HG02885 (cell line): ENCODE data around the gene PARP1.
"Not testable (repeated sequence)": the region's sequence is repeated elsewhere in the genome, so short reads cannot be mapped to it uniquely, and the experiment has no call there.

ENCODE experiments used
- ATAC-seq: cut with Tn5 transposase; IDR thresholded peaks from one replicate; pipeline ENCODE4 v1.9.1; 2021; ENCODE audit warnings: mild to moderate bottlenecking; ENCODE audit not compliant: unreplicated experiment, poor library complexity

Gene PARP1

DNA sequence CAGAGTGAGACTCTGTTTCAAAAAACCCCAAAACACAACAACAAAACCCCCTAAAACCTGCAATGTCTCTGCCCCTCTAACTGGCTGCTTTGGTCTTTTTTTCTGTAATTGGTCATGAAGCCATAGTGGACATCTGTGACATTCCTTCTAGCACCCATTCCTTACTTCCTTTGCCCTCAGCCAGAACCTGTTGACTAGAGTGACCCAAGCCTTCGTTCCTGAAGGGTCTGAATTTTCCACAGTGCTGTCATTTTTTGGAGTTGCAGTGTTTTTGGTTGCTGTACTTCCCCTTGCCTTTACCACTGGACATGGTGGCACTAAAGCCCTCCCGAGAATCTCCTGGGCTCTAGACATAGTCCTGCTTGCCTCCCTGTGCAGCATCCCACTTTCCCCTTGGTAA lies 50.5 kb downstream of the PARP1 start:
- no peak for ATAC-seq

GRCh38 chr1:226355669-226356551 lies 52.0 kb downstream of the PARP1 start:
- ATAC-seq, result no peak

- ATAC-seq, result no peak
Observed at GRCh38 chr1:226355016-226355415, 52.9 kb downstream of the PARP1 start.

DNA sequence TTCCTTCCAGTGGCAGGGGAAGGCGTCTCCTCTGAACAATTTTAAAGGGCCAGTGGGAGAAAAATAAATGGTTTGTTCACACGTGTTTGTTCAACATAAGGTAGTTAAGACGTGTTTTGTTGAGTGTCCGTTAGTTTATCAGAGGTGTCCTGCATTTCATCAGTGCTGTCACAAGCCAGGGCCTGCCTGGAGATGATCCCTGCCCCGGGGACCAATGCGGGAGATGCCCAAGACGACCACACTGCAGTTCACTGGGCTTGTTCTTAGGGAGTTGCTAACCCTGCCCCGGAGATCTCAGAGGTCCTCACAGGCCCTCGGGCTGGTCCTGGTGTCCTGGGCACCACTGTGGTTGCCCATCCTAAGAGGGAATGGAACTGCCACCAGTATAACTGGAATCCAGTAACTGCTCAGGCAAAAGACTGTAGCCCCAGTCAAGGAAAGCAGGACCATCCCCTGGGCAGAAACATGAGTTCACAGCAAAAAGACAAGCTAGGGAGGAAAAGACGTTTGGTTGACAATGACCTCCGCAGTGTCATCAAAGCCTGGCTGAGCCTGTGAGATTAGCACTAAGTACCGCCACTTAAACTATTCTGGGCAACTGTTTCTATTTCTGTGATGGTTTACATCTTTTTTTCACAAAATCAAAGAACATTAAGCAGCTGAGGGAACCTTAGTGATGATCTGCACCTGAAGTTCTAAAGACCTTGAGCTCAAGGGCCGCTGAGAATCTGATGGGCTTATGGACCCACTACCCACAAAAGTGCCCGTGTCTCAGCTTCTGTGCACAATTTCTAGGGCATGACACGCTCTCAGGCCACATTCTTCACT lies 54.0 kb downstream of the PARP1 start:
- ATAC-seq, result no peak

GRCh38 chr1:226351709-226352108 lies 56.2 kb downstream of the PARP1 start:
- no peak for ATAC-seq

- peak; percentile 5 for ATAC-seq
Observed at GRCh38 chr1:226350519-226350865, 57.4 kb downstream of the PARP1 start.

DNA sequence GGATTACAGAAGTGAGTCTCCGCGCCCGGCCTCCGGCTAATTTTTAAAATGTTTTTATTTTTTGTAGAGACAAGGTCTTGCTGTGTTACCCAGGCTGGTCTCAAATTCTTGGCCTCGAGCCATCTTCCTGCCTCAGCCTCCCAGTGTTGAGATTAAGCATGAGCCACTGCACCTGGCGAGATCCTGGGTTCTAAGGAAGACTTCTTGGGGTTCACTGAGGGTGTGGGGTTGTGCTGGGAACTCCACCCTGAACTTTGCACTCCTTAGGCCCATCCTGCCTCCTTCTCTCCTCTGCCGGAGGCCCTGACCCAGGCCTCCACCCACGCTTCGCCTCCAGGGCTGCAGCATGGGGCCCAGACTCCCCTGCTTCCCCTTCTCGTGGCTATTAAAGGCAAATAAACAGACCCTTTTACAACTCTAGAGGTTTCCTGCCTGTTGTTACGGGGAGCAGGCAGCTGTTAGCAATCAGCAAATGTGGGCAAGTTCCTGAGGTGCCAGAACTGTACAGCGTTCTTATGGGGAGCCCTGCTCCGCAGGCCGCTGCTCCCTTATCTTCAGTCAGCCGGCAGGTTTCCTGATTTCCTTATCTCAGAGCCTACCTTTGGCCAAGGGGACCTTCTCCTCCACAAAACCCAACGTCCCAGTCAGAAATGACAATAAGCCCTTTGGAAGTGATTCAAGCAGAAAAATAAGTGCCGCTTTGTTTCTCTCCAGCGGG lies 57.9 kb downstream of the PARP1 start:
- peak; percentile 54 for ATAC-seq

GRCh38 chr1:226349081-226349480 lies 58.8 kb downstream of the PARP1 start:
- ATAC-seq, result no peak

DNA sequence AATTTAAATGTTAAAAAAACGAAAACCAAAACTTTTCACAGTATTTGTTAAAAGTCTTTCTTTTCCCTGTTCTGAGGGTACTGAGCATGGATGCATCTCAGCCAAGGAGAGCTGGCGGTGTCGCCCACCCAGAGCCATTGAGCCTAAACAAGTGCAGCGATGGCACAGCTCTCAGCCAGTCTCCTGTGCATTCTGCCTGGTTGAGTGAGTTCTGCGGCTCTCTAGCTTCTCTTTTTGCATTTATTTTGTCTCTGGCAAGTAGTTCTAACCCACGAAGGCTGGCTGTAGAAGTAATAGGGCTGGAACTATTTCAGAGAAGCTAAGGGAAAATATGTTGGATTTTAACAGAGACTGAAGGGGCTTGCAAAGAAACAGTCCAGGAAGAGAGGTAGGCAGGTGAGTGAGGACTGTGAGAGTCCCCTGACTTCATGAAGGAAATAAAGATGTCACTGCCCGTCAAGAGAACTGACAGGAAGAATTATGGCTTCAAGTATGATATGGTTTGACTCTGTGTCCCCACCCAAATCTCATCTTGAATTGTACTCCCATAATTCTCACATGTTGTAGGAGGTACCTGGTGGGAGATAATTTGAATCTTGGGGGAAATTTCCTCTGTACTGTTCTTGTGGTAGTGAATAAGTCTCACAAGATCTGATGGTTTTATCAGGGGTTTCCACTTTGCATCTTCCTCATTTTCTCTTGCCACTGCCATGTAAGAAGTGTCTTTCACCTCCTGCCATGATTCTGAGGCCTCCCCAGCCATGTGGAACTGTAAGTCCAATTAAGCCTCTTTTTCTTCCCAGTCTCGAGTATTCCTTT lies 63.2 kb downstream of the PARP1 start:
- ATAC-seq, result no peak

DNA sequence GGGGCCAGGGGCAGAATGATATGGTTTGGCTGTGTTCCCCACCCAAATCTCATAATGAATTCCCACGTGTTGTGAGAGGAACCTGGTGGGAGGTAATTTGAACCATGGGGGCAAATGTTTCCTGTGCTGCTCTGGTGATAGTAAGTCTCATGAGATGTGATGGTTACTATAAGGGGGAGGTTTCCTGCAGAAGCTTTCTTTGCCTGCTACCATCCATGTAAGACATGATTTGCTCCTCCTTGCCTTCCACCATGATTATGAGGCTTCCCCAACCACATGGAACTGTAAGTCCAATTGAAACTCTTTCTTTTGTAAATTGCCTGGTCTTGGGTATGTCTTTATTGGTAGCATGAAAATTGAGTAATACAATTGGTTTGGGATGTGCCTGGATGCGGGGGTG lies 65.2 kb downstream of the PARP1 start:
- ATAC-seq, result no peak

DNA sequence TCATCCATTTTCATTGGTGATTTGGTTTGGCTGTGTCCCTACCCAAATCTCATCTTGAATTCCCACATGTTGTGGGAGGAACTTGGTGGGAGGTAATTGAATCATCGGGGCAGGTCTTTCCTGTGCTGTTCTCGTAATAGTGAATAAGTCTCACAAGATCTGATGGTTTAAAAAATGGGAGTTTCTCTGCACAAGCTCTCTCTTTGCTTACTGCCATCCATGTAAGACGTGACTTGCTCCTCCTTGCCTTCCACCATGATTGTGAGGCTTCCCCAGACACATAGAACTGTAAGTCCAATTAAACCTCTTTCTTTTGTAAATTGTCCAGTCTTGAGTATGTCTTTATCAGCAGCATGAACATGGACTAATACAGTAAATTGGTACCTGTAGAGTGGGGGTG lies 67.8 kb downstream of the PARP1 start:
- ATAC-seq, result not testable (repeated sequence)

DNA sequence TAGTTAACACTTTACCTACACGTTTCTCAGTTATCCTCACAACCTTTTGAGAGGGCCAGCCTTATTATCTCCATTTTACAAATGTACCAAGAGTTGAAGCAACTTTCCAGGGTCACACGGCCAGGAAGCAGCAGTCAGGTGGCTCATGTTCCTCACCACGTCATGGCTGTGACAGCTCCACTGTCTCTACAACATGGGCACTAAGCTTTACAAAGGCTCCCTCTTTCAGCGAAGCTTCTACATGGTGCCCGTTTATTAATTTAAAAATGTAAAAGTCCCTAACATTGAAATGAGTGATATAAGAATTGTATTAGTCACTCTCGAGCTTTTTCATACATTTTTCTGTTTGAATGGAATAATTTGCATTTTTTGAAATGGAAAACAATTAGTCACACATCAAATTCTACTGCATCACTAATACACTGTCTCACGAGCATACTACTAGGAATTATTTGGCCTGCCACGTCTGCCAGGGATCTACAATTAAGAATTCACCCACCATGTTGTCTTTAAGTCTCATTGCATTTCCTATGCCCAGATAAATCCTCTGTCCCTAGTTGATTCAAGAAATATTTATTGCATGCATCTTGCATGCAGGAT lies 70.5 kb downstream of the PARP1 start:
- no peak for ATAC-seq

DNA sequence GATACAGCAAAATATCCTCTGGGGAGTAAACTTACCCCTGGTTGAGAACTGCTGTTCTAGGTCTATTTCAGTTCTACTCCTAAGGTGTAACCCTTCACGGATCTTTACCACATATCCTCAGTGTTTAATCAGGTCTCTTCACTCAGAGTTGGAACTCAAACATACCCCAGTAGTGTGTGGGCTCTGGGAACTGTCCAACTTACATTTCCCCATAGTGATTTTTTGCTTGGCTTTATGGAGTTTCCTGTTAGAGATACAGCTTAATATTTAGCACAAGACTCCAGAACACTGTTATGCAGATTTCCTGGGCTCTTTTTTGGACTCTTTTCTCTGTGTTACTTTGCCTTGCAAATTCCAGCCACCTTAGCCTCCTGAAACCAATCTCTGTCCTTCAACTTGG lies 72.2 kb downstream of the PARP1 start:
- ATAC-seq, result no peak

GRCh38 chr1:226332947-226333346 lies 74.9 kb downstream of the PARP1 start:
- ATAC-seq, result no peak

GRCh38 chr1:226329237-226329636 lies 78.7 kb downstream of the PARP1 start:
- ATAC-seq, result no peak

DNA sequence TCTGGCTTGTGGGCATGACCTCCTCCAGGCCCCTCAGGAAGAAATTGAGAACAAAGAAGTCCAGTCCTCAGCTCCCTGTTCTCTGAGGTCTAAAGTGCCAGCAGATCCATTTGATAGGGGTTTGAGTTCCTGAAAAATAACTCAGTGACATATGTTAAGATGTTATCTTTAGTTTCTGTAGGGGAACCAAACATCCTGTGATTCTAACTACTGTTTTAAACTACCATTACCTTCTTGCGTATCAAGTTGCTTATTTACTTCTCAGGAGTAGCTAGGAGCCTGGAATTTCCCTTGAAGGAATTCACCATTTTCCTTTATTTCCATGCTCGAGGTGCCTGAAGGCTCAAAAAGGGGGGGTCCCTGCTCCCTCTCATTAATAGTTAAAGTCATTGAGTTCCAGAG lies 80.1 kb downstream of the PARP1 start:
- ATAC-seq, result no peak

- ATAC-seq, result no peak
Observed at GRCh38 chr1:226325178-226325577, 82.7 kb downstream of the PARP1 start.

- ATAC-seq, result no peak
Observed at GRCh38 chr1:226324479-226324878, 83.4 kb downstream of the PARP1 start.

GRCh38 chr1:226322986-226323385 lies 84.9 kb downstream of the PARP1 start:
- ATAC-seq, result no peak

DNA sequence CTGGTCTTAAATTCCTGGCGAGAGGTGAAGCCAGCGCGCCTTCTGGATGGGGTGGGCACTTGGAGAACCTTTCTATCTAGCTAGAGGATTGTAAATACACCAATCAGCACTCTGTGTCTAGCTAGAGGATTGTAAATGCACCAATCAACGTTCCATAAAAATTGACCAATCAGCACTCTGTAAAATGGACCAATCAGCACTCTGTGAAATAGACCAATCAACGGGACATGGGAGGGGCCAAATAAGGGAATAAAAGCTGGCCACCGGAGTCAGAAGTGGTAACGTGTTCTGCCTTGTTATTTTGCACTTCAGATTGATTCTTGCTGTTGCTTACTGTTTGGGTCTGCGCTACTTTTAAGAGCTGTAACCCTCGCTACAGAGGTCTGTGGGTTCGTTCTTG lies 87.0 kb downstream of the PARP1 start:
- ATAC-seq, result no peak
